Ascending aorta (tissue), 2 donors: Measurements from ENCODE around the gene ARHGAP24. TPM values are rescaled to one million over a fixed set of nuclear protein-coding genes. Genes with fewer than 3 reads are reported as not detected.

Experiments
- DNase-seq, 2 donors: peaks; one replicate each; pipeline ENCODE4 v3.0.0-alpha.2; 2019; ENCODE audit warnings: low spot score in 2 of 2
- H3K27ac ChIP-seq, 2 donors: fragments of 200-600 bp; sonication (generic); one replicate each; pipeline ENCODE4 v1.5.1; 2016 to 2017; ENCODE audit warnings: mild to moderate bottlenecking in 1 of 2
- H3K27me3 ChIP-seq: fragments of 200-600 bp; sonication (generic); one replicate; pipeline ENCODE4 v1.5.1; 2017
- H3K36me3 ChIP-seq, 2 donors: fragments of 200-600 bp; sonication (generic); one replicate each; pipeline ENCODE4 v1.5.1; 2016
- H3K4me1 ChIP-seq, 2 donors: fragments of 200-600 bp; sonication (generic); one replicate each; pipeline ENCODE4 v1.5.1; 2016 to 2017; ENCODE audit warnings: mild to moderate bottlenecking in 1 of 2
- H3K4me3 ChIP-seq, 2 donors: fragments of 200-600 bp; sonication (generic); one replicate each; pipeline ENCODE4 v1.5.1; 2016 to 2017; ENCODE audit warnings: mild to moderate bottlenecking in 1 of 2
- H3K9me3 ChIP-seq, 2 donors: fragments of 200-600 bp; sonication (generic); one replicate each; pipeline ENCODE4 v1.5.1; 2016
- intact Hi-C: fragments of 100-400 bp; cut with DNase I; formaldehyde crosslinking; loops from one replicate; pipeline ENCODE4 v1.15.1; 2023
- total RNA-seq: library from RNA; depleted of rRNA; stranded (reverse); fragments of >200 nt; gene quantifications from one replicate; pipeline ENCODE4 v1.1.0, GENCODE V29; 2016
- TF ChIP-seq, protein P1 (sequence below), 3 experiments: fragments of 200-600 bp in 2 of 3; fragments of 450-650 bp in 1 of 3; sonication (generic) in 2 of 3; IDR thresholded peaks; one replicate each; pipeline ENCODE4 v1.5.1; 2016 to 2019; ENCODE audit warnings: antibody characterized with exemption in 3 of 3, mild to moderate bottlenecking in 1 of 3, moderate library complexity in 1 of 3

Gene ARHGAP24
- total RNA-seq, 1 donor from 2014 or later = 13.9 TPM

DNA sequence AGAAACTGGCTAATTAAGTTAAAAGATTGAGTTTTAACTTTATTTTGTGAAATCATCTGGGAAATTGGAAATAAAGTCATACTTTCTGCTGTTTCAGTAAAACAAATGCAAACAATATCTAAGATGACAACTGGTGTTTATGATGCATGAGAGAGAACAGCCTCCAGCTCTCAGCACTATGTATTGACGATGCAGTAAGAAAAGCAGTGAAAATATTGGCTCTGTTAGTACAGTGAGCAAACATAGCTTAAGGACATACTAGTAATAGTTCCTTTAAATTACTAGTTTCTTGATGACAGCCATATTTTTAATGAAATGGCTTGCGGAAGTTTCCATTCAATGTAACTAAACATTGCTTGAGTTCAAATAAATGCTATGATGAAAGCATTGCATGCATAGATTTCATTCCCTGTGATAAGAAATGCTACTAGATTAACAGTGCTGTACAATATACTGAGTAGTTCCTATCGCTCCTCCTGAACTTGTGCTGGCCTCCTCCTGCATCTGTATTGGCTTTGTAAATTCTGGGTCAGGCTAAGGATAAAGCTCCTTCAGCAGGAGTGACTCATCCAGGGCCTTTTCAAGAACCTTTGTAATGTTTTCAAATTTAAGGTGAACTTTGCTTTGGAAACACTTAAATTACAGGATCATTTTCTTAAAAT lies 11.6 kb downstream of the ARHGAP24 start:
- no peak for DNase-seq
- Histone ChIP-seq H3K9me3 (no peaks in the 10 kb centered on the region), H3K27me3 (no peaks in the 10 kb centered on the region), H3K4me3 (no peak overlapping the region), H3K36me3 (no peaks in the 10 kb centered on the region), H3K4me1 (no peaks in the 10 kb centered on the region), H3K27ac (no peak overlapping the region)
- TF ChIP-seq, protein P1, sequence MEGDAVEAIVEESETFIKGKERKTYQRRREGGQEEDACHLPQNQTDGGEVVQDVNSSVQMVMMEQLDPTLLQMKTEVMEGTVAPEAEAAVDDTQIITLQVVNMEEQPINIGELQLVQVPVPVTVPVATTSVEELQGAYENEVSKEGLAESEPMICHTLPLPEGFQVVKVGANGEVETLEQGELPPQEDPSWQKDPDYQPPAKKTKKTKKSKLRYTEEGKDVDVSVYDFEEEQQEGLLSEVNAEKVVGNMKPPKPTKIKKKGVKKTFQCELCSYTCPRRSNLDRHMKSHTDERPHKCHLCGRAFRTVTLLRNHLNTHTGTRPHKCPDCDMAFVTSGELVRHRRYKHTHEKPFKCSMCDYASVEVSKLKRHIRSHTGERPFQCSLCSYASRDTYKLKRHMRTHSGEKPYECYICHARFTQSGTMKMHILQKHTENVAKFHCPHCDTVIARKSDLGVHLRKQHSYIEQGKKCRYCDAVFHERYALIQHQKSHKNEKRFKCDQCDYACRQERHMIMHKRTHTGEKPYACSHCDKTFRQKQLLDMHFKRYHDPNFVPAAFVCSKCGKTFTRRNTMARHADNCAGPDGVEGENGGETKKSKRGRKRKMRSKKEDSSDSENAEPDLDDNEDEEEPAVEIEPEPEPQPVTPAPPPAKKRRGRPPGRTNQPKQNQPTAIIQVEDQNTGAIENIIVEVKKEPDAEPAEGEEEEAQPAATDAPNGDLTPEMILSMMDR (IDR thresholded peaks at IDR 0.05) = no peak
- intact Hi-C loops = no loop called here

GRCh38 chr4:85488416-85488815 lies 13.5 kb downstream of the ARHGAP24 start:
- TF ChIP-seq, protein P1 (IDR thresholded peaks at IDR 0.05) = no peak
- Histone ChIP-seq H3K4me3 (no peak overlapping the region), H3K36me3 (no peaks in the 10 kb centered on the region), H3K27ac (no peak overlapping the region), H3K4me1 (no peaks in the 10 kb centered on the region), H3K27me3 (no peaks in the 10 kb centered on the region), H3K9me3 (no peaks in the 10 kb centered on the region)
- no peak for DNase-seq
- intact Hi-C loops = no loop called here

DNA sequence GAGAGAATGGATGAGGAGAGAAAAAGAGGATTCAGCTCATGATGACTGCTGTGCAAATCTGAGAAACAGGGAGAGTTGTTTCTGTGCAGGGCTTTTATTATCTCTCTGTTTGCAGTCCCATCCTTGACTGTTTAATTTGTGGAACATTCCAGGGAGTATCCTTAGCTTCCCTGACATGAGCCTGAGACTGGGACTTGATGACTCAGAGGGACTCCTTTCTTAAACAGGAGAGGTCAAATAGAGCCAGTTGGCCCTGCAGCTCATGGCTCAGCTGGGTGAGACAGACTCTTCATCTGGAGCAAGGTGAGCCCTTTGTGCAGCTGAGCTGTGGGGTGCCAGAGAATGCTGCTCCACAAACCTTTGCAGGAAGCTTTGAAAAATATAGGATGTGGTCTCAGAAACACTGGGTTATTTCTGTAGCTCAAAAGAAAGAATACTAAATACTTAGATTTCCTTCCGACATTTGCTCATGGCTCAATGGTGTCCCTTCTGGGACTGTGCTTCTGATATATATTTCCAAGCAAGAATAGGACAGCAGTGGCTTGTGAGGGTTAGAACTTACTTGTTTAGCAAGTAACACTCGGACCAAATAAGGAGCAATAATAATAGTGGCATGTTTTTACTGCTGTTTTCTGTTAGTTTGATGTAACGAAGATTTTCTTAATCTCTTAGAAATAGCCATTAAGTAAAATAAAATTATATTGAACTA lies 14.5 kb downstream of the ARHGAP24 start:
- Histone ChIP-seq H3K4me3 (no peak overlapping the region), H3K36me3 (no peaks in the 10 kb centered on the region), H3K27ac (no peak overlapping the region), H3K9me3 (no peaks in the 10 kb centered on the region), H3K27me3 (no peaks in the 10 kb centered on the region), H3K4me1 (no peaks in the 10 kb centered on the region)
- no peak for DNase-seq
- TF ChIP-seq, protein P1 (IDR thresholded peaks at IDR 0.05) = no peak
- intact Hi-C loops = no loop called here

DNA sequence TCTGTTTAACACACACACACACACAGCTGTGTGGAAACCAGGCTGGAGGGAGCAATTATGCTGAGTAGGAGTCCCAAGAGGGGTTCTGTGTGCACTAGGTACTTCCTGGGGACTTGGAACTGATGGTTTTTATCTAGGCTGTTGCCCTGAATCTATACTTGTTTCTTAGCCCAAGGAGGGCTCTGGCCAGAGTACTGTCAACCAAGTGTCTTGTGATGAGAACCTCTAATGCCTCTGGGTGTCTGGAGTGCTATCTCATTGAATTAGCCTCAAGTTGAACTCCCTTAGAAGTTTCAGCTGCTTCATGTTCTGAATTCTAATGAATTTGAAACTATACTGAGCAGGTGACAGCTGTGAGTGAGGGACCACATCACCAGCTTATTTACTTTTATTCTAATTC lies 16.6 kb downstream of the ARHGAP24 start:
- H3K4me3 ChIP-seq = no peak overlapping the region
- H3K27ac ChIP-seq = no peak overlapping the region

GRCh38 chr4:85492336-85492735 lies 17.4 kb downstream of the ARHGAP24 start:
- Histone ChIP-seq H3K4me3 (no peak overlapping the region), H3K4me1 (peaks cover 0 to 3% of the 10 kb centered on the region in 2 donors), H3K27me3 (no peaks in the 10 kb centered on the region), H3K9me3 (no peaks in the 10 kb centered on the region), H3K27ac (no peak overlapping the region), H3K36me3 (no peaks in the 10 kb centered on the region)
- TF ChIP-seq, protein P1 (IDR thresholded peaks at IDR 0.05) = no peak
- intact Hi-C loops = no loop called here
- no peak for DNase-seq

More for the DNA sequence above, 16.6 kb downstream of the ARHGAP24 start:
- Histone ChIP-seq H3K9me3 (no peaks in the 10 kb centered on the region), H3K27me3 (no peaks in the 10 kb centered on the region), H3K36me3 (no peaks in the 10 kb centered on the region), H3K4me1 (peaks cover 0 to 3% of the 10 kb centered on the region in 2 donors)
- TF ChIP-seq, protein P1 (IDR thresholded peaks at IDR 0.05) = no peak
- intact Hi-C loops = no loop called here
- DNase-seq = no peak
